Heart right ventricle (tissue), 16 donors: Measurements from ENCODE around the gene PCDHGA10. TPM values are rescaled to one million over a fixed set of nuclear protein-coding genes. Genes with fewer than 3 reads are reported as not detected.
"Not testable (repeated sequence)": the region's sequence is repeated elsewhere in the genome, so short reads cannot be mapped to it uniquely, and the experiment has no call there.

Source experiments
- ATAC-seq, 8 donors: fragments of 200-7000 bp; cut with Tn5 transposase; one replicate each; pipeline ENCODE4 v1.9.1; 2020; ENCODE audit warnings: mild to moderate bottlenecking in 8 of 8, moderate library complexity in 8 of 8, moderate number of reproducible peaks in 1 of 8
- DNase-seq, 2 donors: peaks; one replicate each; pipeline ENCODE4 v3.0.0-alpha.2; 2020
- H3K27ac ChIP-seq, 10 donors: fragments of 200-600 bp; sonication (generic) in 2 of 10; one replicate each; pipeline versions ENCODE4 v1.5.0 to v1.8.0; 2020 to 2022; ENCODE audit warnings: mild to moderate bottlenecking in 3 of 10
- H3K27me3 ChIP-seq, 7 donors: fragments of 200-600 bp; one replicate each; pipeline ENCODE4 v1.8.0; 2021 to 2022; ENCODE audit warnings: mild to moderate bottlenecking in 2 of 7
- H3K36me3 ChIP-seq, 9 donors: fragments of 200-600 bp; sonication (generic) in 1 of 9; one replicate each; pipeline versions ENCODE4 v1.5.0 to v1.8.0; 2020 to 2022; ENCODE audit warnings: mild to moderate bottlenecking in 2 of 9
- H3K4me1 ChIP-seq, 9 donors: fragments of 200-600 bp; sonication (generic) in 1 of 9; one replicate each; pipeline versions ENCODE4 v1.5.0 to v1.8.0; 2020 to 2022; ENCODE audit warnings: mild to moderate bottlenecking in 4 of 9
- H3K4me3 ChIP-seq, 10 donors: fragments of 200-600 bp; sonication (generic) in 2 of 10; one replicate each; pipeline versions ENCODE4 v1.5.0 to v1.8.0; 2020 to 2022; ENCODE audit warnings: mild to moderate bottlenecking in 7 of 10, moderate library complexity in 2 of 10
- H3K9me3 ChIP-seq, 11 donors: fragments of 200-600 bp in 10 of 11; sonication (generic) in 2 of 11; one replicate each; pipeline versions ENCODE4 v1.5.0 to v1.8.0; 2013 to 2022; ENCODE audit warnings: mild to moderate bottlenecking in 2 of 11, control low read depth in 1 of 11, moderate library complexity in 1 of 11
- WGBS, 2 donors: extraction: QIAGEN DNeasy Blood & Tissue Kit; methylation state at CpG; one replicate each; pipeline ENCODE4 v1.1.7; 2013; ENCODE audit warnings: inconsistent platforms in 1 of 2; 5-methylcytosine and 5-hydroxymethylcytosine counted together
- intact Hi-C, 10 donors: fragments of 100-400 bp; cut with DNase I; formaldehyde crosslinking; loops; one replicate each; pipeline versions ENCODE4 v1.11.1 to v1.14.2; 2022
- polyA plus RNA-seq, 2 donors: library from polyadenylated mRNA; stranded (reverse); fragments of 200-250 nt; gene quantifications; one replicate each; pipeline ENCODE4 v1.2.3, GENCODE V29; 2013
- total RNA-seq, 10 donors: library from RNA; stranded (reverse); fragmentation: NEBNext Ultra II Directional in 3 of 10; extraction: Animal tissue kit (Norgen Biotek cat#: 25700) in 3 of 10; gene quantifications; one replicate each; pipeline versions ENCODE4 v1.2.1 to v1.2.4, GENCODE V29; 2021 to 2023
- TF ChIP-seq, protein P1 (sequence below), 9 donors: fragments of 200-600 bp; sonication (generic) in 2 of 9; IDR thresholded peaks; one replicate each; pipeline versions ENCODE4 v1.5.0 to v1.8.0; 2021 to 2022; ENCODE audit warnings: antibody characterized with exemption in 9 of 9, mild to moderate bottlenecking in 5 of 9, moderate library complexity in 1 of 9
- donor health status: Arrhythmogenic right ventricular cardiomyopathy.
- donor health status: ischemic (EF 13 %, LVEDD 7.1; RV severe dilation, severe dysfunction).
- donor health status: healthy with polysubstance abuse.
- donor health status: DM: no; HTN: yes; CAD: no.
- donor health status: DM: no; HTN: no; CAD: no.
- donor health status: ischemic (EF 25% LVEDD 6.9; RV normal size, moderate dysfunction).
- donor health status: ischemic (EF 25% LVEDD 5.7; RV mildly dilated, moderate dysfunction).
- donor health status: healthy.
- donor health status: DM: yes; HTN: yes; CAD: no.
- donor health status: Ischemic cardiomyopathy.
- donor health status: ischemic (EF 35%, LVEDD 5.7; RV mildly dilated, moderate dysfunction).
- donor health status: nonischemic (EF 11% LVEDD 7.7; RV severe dilation, severe dysfunction).
- donor health status: DM: yes; HTN: yes; CAD: no.
- donor health status: PGD.
- donor health status: ischemic (EF 29% LVEDD 5.4; RV normal size, mild dysfunction).
- donor health status: nonischemic (EF 23%, LVEDD 6.1; RV moderate dilation, normal function).

Gene PCDHGA10
- total and polyA plus RNA-seq, 12 donors, result 0.52 to 7.8 (median 6.3) TPM

DNA sequence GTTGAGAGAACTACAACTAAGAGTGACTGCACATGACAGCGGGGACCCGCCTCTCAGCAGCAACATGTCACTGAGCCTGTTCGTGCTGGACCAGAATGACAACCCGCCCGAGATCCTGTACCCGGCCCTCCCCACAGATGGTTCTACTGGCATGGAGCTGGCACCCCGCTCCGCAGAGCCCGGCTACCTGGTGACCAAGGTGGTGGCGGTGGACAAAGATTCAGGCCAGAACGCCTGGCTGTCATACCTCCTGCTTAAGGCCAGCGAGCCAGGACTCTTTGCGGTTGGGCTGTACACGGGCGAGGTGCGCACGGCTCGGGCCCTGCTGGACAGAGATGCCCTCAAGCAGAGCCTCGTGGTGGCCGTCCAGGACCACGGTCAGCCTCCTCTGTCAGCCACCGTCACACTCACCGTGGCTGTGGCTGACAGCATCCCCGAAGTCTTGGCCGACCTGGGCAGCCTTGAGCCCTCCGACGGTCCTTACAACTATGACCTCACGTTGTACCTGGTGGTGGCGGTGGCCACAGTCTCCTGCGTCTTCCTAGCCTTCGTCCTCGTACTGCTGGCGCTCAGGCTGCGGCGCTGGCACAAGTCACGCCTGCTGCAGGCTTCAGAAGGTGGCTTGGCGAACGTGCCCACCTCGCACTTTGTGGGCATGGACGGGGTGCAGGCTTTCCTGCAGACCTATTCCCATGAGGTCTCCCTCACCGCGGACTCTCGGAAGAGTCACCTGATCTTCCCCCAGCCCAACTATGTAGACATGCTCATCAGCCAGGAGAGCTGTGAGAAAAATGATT lies 28.1 kb upstream of the PCDHGA10 start:
- ATAC-seq (peak in 1 of 8 donors; percentile 17), DNase-seq (no peak)
- TF ChIP-seq, protein P1, sequence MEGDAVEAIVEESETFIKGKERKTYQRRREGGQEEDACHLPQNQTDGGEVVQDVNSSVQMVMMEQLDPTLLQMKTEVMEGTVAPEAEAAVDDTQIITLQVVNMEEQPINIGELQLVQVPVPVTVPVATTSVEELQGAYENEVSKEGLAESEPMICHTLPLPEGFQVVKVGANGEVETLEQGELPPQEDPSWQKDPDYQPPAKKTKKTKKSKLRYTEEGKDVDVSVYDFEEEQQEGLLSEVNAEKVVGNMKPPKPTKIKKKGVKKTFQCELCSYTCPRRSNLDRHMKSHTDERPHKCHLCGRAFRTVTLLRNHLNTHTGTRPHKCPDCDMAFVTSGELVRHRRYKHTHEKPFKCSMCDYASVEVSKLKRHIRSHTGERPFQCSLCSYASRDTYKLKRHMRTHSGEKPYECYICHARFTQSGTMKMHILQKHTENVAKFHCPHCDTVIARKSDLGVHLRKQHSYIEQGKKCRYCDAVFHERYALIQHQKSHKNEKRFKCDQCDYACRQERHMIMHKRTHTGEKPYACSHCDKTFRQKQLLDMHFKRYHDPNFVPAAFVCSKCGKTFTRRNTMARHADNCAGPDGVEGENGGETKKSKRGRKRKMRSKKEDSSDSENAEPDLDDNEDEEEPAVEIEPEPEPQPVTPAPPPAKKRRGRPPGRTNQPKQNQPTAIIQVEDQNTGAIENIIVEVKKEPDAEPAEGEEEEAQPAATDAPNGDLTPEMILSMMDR (IDR thresholded peaks at IDR 0.05), result no peak
- 49 to 58% methylated on average over 43 of the region's 43 CpGs for whole genome bisulfite sequencing, 2 donors
- H3K4me3 ChIP-seq, result no peak overlapping the region
- H3K27me3 ChIP-seq, result peaks cover 0 to 54% (median 0%) of the 10 kb centered on the region in 7 donors
- intact Hi-C loops, result no loop called here
- H3K4me1 ChIP-seq, result peaks cover 0 to 6% (median 0%) of the 10 kb centered on the region in 9 donors
- H3K36me3 ChIP-seq, result peaks cover 0 to 27% (median 0%) of the 10 kb centered on the region in 9 donors
- H3K27ac ChIP-seq, result no peak overlapping the region
- peaks cover 0 to 97% (median 53%) of the 10 kb centered on the region in 11 donors for H3K9me3 ChIP-seq

DNA sequence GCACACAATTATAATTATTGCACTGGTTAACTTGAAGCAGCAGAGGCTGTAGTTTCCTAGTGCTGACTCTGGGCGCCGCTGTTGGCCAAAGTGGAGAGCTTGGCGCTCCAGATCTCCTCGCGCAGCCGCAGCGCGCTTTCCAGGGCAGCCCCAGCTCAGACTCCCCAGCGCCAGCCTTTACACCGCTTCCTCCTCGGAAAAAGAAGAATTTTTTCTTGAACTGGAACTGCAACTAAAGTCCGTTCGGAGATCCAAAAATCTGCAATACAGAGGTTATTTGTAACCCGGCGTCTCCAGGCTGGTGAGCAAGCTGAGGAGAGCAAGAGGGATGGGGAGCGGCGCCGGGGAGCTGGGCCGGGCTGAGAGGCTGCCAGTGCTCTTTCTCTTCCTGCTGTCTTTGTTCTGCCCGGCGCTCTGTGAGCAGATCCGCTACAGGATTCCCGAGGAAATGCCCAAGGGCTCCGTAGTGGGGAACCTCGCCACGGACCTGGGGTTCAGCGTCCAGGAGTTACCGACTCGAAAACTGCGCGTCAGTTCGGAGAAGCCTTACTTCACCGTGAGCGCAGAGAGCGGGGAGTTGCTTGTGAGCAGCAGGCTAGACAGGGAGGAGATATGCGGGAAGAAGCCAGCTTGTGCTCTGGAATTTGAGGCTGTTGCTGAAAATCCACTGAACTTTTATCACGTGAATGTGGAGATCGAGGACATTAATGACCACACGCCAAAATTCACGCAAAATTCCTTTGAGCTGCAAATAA lies 25.1 kb upstream of the PCDHGA10 start, which contains the start of gene PCDHGB4:
PCDHGB4 (plus strand) TSS at position 142 of the 755 bp plus-strand sequence; CDS start at position 329, 187 bp downstream.
- 16 to 18% methylated on average over 19 to 20 of the region's 40 CpGs for WGBS, 2 donors
- Histone ChIP-seq H3K36me3 (peaks cover 0 to 28% (median 0%) of the 10 kb centered on the region in 9 donors), H3K9me3 (peaks cover 0 to 97% (median 57%) of the 10 kb centered on the region in 11 donors), H3K4me1 (peaks cover 0 to 14% (median 0%) of the 10 kb centered on the region in 9 donors), H3K4me3 (peak within 1 kb of the TSS in 7 of 10 donors; percentile 4 to 42 (median 34)), H3K27me3 (peaks cover 0 to 50% (median 0%) of the 10 kb centered on the region in 7 donors)
- DNase-seq, H3K27ac ChIP-seq, intact Hi-C loops: not testable (repeated sequence)
- TF ChIP-seq, protein P1 (IDR thresholded peaks at IDR 0.05), result peak; percentile 14 to 64 (median 53)
- ATAC-seq, result peak; percentile 79 to 92 (median 85)

DNA sequence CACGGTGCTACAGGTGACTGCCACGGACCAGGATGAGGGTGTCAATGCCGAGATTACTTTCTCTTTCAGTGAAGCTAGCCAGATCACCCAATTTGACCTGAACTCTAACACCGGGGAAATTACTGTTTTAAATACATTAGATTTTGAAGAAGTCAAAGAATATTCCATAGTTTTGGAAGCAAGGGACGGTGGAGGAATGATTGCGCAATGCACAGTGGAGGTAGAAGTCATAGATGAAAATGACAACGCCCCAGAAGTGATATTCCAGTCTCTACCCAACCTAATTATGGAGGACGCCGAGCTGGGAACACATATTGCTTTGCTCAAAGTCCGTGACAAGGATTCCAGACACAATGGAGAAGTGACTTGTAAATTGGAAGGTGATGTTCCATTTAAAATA lies 24.1 kb upstream of the PCDHGA10 start:
- WGBS, 2 donors, result 56 to 58% methylated on average over 10 of the region's 10 CpGs
- Histone ChIP-seq H3K27ac (no peak overlapping the region), H3K4me3 (no peak overlapping the region), H3K27me3 (peaks cover 0 to 50% (median 0%) of the 10 kb centered on the region in 7 donors), H3K36me3 (peaks cover 0 to 28% (median 3%) of the 10 kb centered on the region in 9 donors), H3K4me1 (peaks cover 0 to 14% (median 0%) of the 10 kb centered on the region in 9 donors), H3K9me3 (peaks cover 0 to 97% (median 62%) of the 10 kb centered on the region in 11 donors)
- intact Hi-C loops, result no loop called here
- ATAC-seq (no peak), DNase-seq (no peak)
- TF ChIP-seq, protein P1 (IDR thresholded peaks at IDR 0.05), result no peak
